Neural crest cell (in vitro differentiated cells): ENCODE measurements around the gene CAV2. TPM values are rescaled to one million over a fixed set of nuclear protein-coding genes. Genes with fewer than 3 reads are reported as not detected.

Source experiments
- DNase-seq: peaks from one replicate; pipeline ENCODE4 v3.0.0; 2021; ENCODE audit warnings: low read depth, mixed read lengths, low spot score
- H3K27ac Mint-ChIP-seq: one replicate; pipeline ENCODE4 v1.8.0; 2021; ENCODE audit warnings: mild to moderate bottlenecking, mixed read lengths; ENCODE audit not compliant: unreplicated experiment
- H3K27me3 Mint-ChIP-seq: 2 replicates; pipeline ENCODE4 v1.8.0; 2021; ENCODE audit warnings: low read depth, mild to moderate bottlenecking, mixed read lengths
- H3K36me3 Mint-ChIP-seq: 2 replicates; pipeline ENCODE4 v1.8.0; 2021; ENCODE audit warnings: low read depth, mild to moderate bottlenecking, mixed read lengths
- H3K4me1 Mint-ChIP-seq: 2 replicates; pipeline ENCODE4 v1.8.0; 2021; ENCODE audit warnings: mixed read lengths
- H3K4me3 Mint-ChIP-seq: one replicate; pipeline ENCODE4 v1.8.0; 2021; ENCODE audit warnings: mild to moderate bottlenecking, mixed read lengths
- H3K9me3 Mint-ChIP-seq: 2 replicates; pipeline ENCODE4 v1.8.0; 2021; ENCODE audit warnings: mixed read lengths
- total RNA-seq: library from RNA; stranded (reverse); gene quantifications from 2 replicates; pipeline ENCODE4 v1.2.1, GENCODE V29; 2021
- TF ChIP-seq, protein P1 (sequence below): fragments of 200-600 bp; sonication (generic); conservative IDR thresholded peaks from 2 replicates; pipeline ENCODE4 v1.5.0; 2021; ENCODE audit warnings: antibody characterized with exemption, mild to moderate bottlenecking

CAV2 gene
- total RNA-seq, 1 donor from 2014 or later, result 1.9 TPM

DNA sequence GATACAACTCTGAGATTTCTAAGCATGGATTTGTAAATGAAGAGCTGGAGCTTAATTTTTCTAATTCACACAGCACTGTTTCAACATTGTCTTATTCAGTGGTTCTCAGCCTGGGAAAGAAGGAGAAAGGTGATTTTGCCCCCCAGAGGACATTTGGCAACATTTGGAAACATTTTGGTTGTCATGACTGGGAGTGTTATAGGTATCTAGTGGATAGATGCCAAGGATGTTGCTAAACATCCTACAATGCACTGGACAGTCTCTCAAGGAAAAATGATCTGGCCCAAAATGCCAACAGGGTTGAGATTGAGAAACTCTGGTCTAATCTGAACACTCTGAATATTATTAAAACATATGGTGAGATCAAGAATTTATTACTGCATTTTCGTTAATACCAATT lies 3.8 kb upstream of the CAV2 start:
- Mint-ChIP-seq H3K4me1 (peaks cover 8% of the 10 kb centered on the region), H3K9me3 (peaks cover 4% of the 10 kb centered on the region), H3K27me3 (peaks cover 33% of the 10 kb centered on the region), H3K4me3 (no peak overlapping the region), H3K36me3 (no peaks in the 10 kb centered on the region), H3K27ac (no peak overlapping the region)
- TF ChIP-seq, protein P1, sequence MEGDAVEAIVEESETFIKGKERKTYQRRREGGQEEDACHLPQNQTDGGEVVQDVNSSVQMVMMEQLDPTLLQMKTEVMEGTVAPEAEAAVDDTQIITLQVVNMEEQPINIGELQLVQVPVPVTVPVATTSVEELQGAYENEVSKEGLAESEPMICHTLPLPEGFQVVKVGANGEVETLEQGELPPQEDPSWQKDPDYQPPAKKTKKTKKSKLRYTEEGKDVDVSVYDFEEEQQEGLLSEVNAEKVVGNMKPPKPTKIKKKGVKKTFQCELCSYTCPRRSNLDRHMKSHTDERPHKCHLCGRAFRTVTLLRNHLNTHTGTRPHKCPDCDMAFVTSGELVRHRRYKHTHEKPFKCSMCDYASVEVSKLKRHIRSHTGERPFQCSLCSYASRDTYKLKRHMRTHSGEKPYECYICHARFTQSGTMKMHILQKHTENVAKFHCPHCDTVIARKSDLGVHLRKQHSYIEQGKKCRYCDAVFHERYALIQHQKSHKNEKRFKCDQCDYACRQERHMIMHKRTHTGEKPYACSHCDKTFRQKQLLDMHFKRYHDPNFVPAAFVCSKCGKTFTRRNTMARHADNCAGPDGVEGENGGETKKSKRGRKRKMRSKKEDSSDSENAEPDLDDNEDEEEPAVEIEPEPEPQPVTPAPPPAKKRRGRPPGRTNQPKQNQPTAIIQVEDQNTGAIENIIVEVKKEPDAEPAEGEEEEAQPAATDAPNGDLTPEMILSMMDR, result no peak
- DNase-seq, result no peak

DNA sequence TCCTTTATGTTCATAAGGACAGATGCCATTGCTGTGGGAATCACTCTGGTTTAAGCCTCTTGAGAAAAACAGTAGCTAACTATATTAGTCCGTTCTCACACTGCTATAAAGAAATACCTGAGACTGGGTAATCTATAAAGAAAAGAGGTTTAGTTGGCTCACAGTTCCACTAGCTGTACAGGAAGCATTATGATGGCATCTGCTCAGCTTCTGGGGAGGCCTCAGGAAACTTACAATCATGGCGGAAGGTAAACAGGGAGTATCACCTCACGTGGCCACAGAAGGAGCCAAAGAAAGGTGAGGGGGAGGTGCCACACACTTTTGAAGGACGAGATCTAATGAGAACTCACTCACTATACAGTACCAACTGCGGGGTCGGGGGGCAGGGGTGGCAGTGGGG lies 2.9 kb upstream of the CAV2 start:
- Mint-ChIP-seq H3K4me1 (peaks cover 9% of the 10 kb centered on the region), H3K36me3 (no peaks in the 10 kb centered on the region), H3K9me3 (peaks cover 4% of the 10 kb centered on the region), H3K27me3 (peaks cover 39% of the 10 kb centered on the region), H3K4me3 (peak overlapping the region; percentile 35), H3K27ac (no peak overlapping the region)
- no peak for DNase-seq
- TF ChIP-seq, protein P1, result no peak

DNA sequence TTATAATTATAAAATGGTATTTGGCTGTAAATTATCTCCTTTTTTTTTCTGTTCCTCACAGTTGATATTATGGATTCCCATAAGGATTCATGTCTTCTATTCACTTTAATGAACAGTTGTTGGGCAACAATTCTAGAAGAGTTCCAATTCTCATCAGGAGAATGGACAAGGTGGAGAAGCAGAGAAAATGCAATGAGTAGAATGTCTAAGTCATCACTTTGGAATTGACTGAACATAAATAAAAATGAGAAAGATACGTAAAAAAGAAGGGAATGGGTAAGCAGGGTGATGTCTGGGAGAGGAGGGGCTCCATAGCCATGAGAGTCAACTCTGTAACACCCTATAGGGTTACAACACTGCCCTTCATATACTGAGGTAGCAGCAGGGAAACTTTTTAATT lies 1.8 kb upstream of the CAV2 start:
- Mint-ChIP-seq H3K27me3 (peaks cover 45% of the 10 kb centered on the region), H3K4me3 (peak overlapping the region; percentile 45), H3K27ac (no peak overlapping the region), H3K36me3 (no peaks in the 10 kb centered on the region), H3K9me3 (peaks cover 4% of the 10 kb centered on the region), H3K4me1 (peaks cover 9% of the 10 kb centered on the region)
- TF ChIP-seq, protein P1, result no peak
- DNase-seq, result no peak

DNA sequence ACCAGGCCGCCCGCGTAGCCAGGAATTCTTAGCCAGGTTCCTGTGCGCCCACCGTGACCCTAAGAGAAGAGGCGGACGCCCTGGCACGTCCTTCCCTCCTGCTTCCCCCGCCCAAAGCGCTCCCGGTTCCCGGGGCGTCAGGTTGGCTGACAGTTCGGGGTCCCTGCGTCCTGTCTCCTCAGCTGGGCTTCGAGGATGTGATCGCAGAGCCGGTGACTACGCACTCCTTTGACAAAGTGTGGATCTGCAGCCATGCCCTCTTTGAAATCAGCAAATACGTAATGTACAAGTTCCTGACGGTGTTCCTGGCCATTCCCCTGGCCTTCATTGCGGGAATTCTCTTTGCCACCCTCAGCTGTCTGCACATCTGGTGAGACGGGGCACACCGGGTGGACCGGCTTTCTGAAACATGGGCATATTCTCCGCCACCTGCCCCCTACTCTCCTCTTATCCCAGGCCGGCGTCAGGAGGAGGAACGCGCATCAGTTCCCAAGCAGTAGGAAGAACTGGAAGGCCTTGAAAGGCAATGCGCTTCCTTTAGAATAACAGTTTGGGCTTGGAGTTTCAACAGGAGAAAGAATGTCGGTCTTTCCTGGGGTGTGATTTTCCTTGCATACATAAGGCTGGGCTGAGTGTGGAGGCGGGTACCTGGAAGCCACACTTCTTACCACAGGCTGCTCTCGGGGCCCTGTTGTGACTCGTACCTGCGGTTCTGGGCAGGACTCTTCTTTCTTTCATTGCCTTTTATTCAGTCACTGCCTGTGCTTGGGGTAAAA lies 728 bp downstream of the CAV2 start:
- peaks cover 51% of the 10 kb centered on the region for H3K27me3 Mint-ChIP-seq
- no peaks in the 10 kb centered on the region for H3K36me3 Mint-ChIP-seq
- peak; percentile 14 for DNase-seq
- H3K4me3 Mint-ChIP-seq, result peak overlapping the region; percentile 88
- peaks cover 9% of the 10 kb centered on the region for H3K4me1 Mint-ChIP-seq
- peaks cover 4% of the 10 kb centered on the region for H3K9me3 Mint-ChIP-seq
- no peak overlapping the region for H3K27ac Mint-ChIP-seq
- TF ChIP-seq, protein P1, result no peak

DNA sequence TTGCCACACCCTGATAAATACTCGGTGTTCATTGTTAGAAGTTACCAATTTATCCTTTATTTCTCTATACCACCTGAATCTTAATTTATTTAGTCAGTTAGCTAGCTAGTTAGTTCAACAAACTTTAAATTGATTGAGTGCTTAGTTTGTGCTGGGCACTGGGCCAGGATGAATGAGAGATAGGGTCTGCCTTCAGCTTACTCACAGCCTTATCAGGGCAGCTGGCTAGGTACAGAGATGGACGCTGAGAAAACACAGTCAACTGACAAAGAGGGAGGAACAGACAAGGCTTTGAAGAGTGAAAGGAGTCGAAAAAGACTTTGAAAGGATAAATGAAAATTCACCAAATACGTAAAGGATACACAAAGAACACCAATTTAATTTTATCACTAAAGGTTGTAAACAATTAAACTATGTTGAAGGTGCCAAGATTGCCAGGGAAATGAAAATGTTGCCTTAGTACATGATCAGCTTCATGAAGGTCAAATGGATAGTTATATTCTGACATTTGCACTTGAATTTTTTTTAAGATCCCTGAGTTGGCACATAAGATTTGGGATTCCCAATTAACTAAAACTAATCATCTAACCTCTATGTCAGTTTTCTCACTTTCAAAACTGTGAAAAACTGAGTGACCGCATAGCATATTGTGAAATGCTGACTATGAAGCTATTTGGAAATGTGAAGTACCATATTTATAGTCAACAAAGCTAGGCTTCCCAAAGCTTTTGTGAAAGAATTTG lies 2.1 kb downstream of the CAV2 start:
- Mint-ChIP-seq H3K36me3 (no peaks in the 10 kb centered on the region), H3K9me3 (peaks cover 4% of the 10 kb centered on the region), H3K4me1 (peaks cover 9% of the 10 kb centered on the region), H3K27ac (no peak overlapping the region), H3K27me3 (peaks cover 50% of the 10 kb centered on the region), H3K4me3 (peak overlapping the region; percentile 42)
- no peak for DNase-seq
- TF ChIP-seq, protein P1, result no peak
